ENCODE data around the gene KCNJ10. TPM values are rescaled to one million over a fixed set of nuclear protein-coding genes. Genes with fewer than 3 reads are reported as not detected.

The KCNJ10 gene
- total RNA-seq, 8 experiments from 2014 or later = 0.18 to 3.9 (median 0.50) TPM

Other genes with a start within 250 kb of the KCNJ10 start
- gene SLAMF8, start 243.3 kb downstream of the KCNJ10 start, total RNA-seq = under 1 TPM in 1 of 8 experiments, not detected in 7; 0.43 TPM
- under 1 TPM in 3 of 8 experiments, not detected in 5; 0.05 to 0.24 (median 0.15) TPM for gene VSIG8, start 207.5 kb downstream of the KCNJ10 start, total RNA-seq
- 10 to 100 TPM in 1 of 8 experiments, 1 to 10 TPM in 4, under 1 TPM in 3; 0.50 to 30.7 (median 1.2) TPM for gene CFAP45, start 170.0 kb downstream of the KCNJ10 start, total RNA-seq
- 100 to 1,000 TPM in 4 of 8 experiments, 10 to 100 TPM in 3, 1 to 10 TPM in 1; 9.4 to 296 (median 93.0) TPM for gene TAGLN2, start 144.7 kb downstream of the KCNJ10 start, total RNA-seq
- gene IGSF9, start 124.5 kb downstream of the KCNJ10 start, total RNA-seq = 10 to 100 TPM in 2 of 8 experiments, 1 to 10 TPM in 4, under 1 TPM in 2; 0.59 to 16.2 (median 3.4) TPM
- gene SLAMF9, start 115.9 kb downstream of the KCNJ10 start, total RNA-seq = under 1 TPM in 1 of 8 experiments, not detected in 7; 0.43 TPM
- gene PIGM, start 38.2 kb downstream of the KCNJ10 start, total RNA-seq = 10 to 100 TPM in 4 of 8 experiments, 1 to 10 TPM in 4; 5.5 to 12.3 (median 10.3) TPM
- gene KCNJ9, start 11.4 kb upstream of the KCNJ10 start, total RNA-seq = 1 to 10 TPM in 5 of 8 experiments, under 1 TPM in 3; 0.18 to 9.5 (median 3.8) TPM
- 10 to 100 TPM; 18.6 to 47.4 (median 39.4) TPM for gene IGSF8, start 28.5 kb upstream of the KCNJ10 start, total RNA-seq
- 10 to 100 TPM in 1 of 8 experiments, 1 to 10 TPM in 4, under 1 TPM in 3; 0.54 to 53.5 (median 1.2) TPM for gene ATP1A2, start 45.6 kb upstream of the KCNJ10 start, total RNA-seq
- gene ATP1A4, start 81.4 kb upstream of the KCNJ10 start, total RNA-seq = under 1 TPM in 6 of 8 experiments, not detected in 2; 0.17 to 0.57 (median 0.21) TPM
- gene CASQ1, start 120.4 kb upstream of the KCNJ10 start, total RNA-seq = under 1 TPM in 7 of 8 experiments, not detected in 1; 0.16 to 0.81 (median 0.21) TPM
- gene PEA15, start 135.2 kb upstream of the KCNJ10 start, total RNA-seq = 100 to 1,000 TPM in 2 of 8 experiments, 10 to 100 TPM in 6; 26.4 to 322 (median 66.3) TPM
- 100 to 1,000 TPM in 6 of 8 experiments, 10 to 100 TPM in 2; 81.9 to 232 (median 129) TPM for gene DCAF8, start 192.4 kb upstream of the KCNJ10 start, total RNA-seq
- gene PEX19, start 215.0 kb upstream of the KCNJ10 start, total RNA-seq = 10 to 100 TPM; 27.4 to 55.5 (median 41.3) TPM